C4-2B (cell line): ENCODE measurements around the gene MAPKBP1.

Source experiments
- H3K27ac ChIP-seq: fragments of 450-650 bp; 2 replicates; pipeline ENCODE4 v1.5.1; 2017
- CTCF ChIP-seq: fragments of 450-650 bp; conservative IDR thresholded peaks from 2 replicates; pipeline ENCODE4 v1.5.1; 2017; ENCODE audit warnings: mild to moderate bottlenecking
- ZFX ChIP-seq: fragments of 450-650 bp; IDR thresholded peaks from 2 replicates; pipeline ENCODE4 v1.6.1; 2017

MAPKBP1 gene

GRCh38 chr15:41866263-41866703, 92.0 kb downstream of the MAPKBP1 start:
- TF ChIP-seq ZFX (no peak), CTCF (no peak)
- H3K27ac ChIP-seq: no peak overlapping the region

- no peak overlapping the region for H3K27ac ChIP-seq
- TF ChIP-seq CTCF (no peak), ZFX (no peak)
Observed at GRCh38 chr15:41866872-41867579, 92.7 kb downstream of the MAPKBP1 start.

- TF ChIP-seq ZFX (no peak), CTCF (no peak)
- no peak overlapping the region for H3K27ac ChIP-seq
Observed at GRCh38 chr15:41868321-41868720, 94.0 kb downstream of the MAPKBP1 start.

- TF ChIP-seq ZFX (no peak), CTCF (no peak)
- H3K27ac ChIP-seq: no peak overlapping the region
Observed at GRCh38 chr15:41869770-41870688, 95.7 kb downstream of the MAPKBP1 start.

GRCh38 chr15:41870689-41871081, 96.4 kb downstream of the MAPKBP1 start:
- TF ChIP-seq CTCF (no peak), ZFX (no peak)
- no peak overlapping the region for H3K27ac ChIP-seq

- TF ChIP-seq ZFX (no peak), CTCF (no peak)
- H3K27ac ChIP-seq: no peak overlapping the region
Observed at GRCh38 chr15:41871175-41871905, 97.1 kb downstream of the MAPKBP1 start.
